ENCODE data around the gene SIPA1L2.

The SIPA1L2 gene

DNA sequence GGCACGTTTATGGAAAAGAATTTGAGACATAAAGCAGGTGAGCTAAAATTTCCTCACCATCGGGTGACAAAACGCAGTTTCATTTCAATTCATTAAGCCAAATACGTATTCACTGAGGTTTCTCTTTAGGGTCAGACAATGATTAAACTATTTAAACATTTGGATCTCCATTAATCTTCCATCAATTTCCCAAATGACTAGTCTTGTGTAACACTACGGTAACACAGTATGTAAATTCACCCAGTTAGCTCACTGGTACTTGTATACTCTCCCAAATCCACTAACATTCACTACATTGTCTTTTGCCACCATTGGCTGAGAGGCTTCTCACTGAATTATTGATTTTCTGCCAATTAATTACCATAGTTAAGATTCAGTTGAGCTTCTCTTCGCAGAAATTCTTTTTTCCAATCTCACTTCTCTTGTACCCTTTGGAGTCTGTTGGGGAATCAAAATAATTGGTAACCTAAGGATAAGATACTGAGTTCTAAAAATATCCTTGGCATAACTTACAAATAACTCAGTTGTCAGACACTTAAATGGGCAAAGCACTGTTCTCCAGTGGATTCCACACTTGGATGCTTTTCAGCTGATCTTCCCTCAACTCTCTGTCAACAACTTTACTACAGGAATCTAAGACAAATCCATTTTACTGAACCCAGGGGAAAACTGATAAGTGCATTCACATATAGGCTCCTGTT, 40.7 kb downstream of the SIPA1L2 start:
- no peak for DNase-seq

DNA sequence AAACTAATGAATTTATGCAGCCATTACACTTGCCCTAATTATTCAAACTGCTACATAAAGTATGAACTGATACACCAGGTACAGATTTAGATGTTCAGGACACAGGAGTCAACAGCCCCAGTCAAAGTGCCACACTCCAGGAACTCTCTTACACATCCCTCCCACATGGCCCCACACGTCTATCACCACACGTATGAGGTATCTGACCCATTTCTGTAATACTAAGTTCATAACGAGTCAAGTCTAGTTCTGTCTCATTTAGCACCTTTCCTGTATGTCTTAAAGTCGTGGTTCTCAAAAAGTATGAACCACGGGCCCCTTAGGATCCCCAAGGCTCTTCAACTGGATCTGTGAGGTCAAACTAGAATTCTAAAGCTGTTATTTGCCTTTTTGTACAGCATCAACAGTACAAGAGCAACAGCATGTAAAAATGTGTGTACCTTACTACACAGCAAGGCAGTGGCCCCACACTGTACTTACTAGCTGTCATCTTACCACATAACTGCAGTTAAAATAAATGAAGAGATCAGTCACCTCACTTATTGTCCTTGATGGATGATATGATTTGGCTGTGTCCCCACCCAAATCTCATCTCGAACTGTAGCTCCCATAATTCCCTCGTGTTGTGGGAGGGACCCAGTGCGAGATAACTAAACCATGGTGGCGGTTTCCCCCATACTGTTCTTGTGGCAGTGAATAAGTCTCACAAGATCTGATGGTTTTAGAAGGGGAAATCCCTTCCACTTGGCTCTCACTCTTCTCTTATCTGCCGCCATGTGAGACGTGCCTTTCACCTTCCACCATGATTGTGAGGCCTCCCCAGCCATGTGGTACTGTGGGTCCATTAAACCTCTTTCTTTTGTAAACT, 42.6 kb downstream of the SIPA1L2 start:
- DNase-seq = peak; percentile 14

DNA sequence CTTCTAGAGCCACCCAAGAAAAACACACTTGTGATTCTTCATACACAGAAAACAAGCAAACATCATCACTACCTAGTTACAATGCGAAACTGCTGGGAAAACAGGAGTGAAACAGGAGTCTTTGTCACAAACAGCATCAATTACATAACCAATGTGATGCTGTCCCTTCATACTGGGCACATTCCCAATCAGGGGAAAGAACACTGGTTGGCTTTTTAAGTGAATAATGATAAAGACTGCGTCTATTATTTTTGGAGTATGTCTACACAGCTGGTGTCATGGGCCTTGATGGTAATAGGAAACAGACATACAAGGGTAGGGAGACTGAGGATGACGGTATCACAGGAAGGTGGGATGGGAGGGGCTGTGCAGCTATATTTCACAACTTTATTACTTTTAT, 43.3 kb downstream of the SIPA1L2 start:
- DNase-seq = no peak

DNA sequence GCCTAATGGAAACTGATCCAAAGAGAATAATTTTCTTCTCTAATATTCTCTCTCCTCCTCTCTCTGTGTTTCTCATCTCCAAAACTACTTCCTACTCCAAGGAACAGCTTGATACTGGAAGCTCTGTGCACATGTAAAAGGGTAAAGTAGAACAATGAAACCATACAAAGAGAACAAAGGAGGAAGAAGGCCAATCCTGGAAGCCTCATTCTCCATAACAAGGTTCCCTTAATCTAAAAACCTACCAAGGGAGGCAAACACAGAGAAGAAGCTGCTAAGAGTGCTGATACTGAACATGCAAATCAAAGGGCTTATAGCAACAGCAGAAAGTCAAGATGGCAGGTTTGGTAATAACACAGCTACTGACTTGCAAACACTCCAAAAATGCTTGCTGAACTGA, 44.4 kb downstream of the SIPA1L2 start:
- DNase-seq = no peak

DNA sequence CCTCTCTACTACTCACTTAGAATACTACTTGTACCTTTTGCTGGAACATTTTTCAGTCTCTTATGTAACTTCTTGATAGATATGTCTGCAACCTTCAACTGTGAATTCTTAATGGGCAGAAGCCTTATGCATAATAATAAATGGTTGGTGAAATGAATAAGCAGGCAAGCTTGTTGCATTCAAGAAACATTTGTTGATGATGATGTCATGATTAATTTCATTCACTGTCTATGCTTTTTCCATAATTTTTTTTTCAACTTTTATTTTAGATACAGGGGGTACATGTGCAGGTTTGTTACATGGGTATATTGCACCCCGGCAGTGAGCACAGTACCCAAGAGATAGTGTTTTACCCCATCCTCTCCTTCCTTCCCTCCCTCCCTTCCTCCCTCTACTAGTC, 48.0 kb downstream of the SIPA1L2 start:
- DNase-seq = no peak

All from activated naive CD4-positive, alpha-beta T cell treated with Interleukin-2 at 50 U/mL for 16 hours (primary cell).